ENCODE measurements around the gene GINS1. TPM values are rescaled to one million over a fixed set of nuclear protein-coding genes. Genes with fewer than 3 reads are reported as not detected.

The GINS1 gene
- polyA plus RNA-seq, 1 of the 3 experiments (the other 2 are of a cell fraction), result 5.1 TPM

DNA sequence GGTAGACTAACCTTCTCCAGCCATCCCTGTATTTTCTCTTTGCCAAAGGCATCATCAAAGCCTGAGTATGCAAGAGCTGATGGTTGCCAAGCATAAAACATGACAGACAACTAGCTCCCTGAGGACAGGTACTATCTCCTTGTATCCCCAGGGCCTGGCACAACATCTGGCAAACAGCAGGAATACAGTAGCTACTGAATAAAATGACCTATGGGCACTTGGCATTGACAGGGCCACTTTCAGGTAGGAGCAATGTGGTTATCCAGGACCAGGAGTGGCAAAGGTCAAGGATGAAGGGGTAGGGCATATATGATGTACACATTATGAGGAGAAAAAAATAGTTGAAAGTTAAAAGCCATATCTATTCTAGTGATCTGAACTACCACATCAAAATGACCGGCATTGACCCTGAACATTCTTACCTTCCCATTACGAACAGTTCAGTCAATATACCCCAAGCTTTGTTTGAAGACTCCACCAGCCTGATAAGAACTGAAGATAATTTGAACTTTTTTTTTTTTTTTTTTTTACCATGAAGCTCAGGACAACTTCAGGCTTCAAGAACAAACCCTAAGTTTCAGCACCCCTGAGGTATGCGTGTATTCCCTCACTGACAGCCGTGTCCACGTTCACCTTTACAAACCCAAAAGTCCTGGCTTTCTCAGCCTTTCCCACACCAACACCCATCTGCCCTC, 29.1 kb upstream of the GINS1 start:
- Histone ChIP-seq H3F3A (replicated peaks; ENCODE audit: insufficient read depth) (peaks cover 6% of the 10 kb centered on the region), H3K9me2 (no peaks in the 10 kb centered on the region), H4K20me1 (ENCODE audit: insufficient read depth) (no peaks in the 10 kb centered on the region), H3K79me2 (ENCODE audit: insufficient read depth) (peaks cover 82% of the 10 kb centered on the region), H3K9me3 (no peaks in the 10 kb centered on the region), H3K36me3 (replicated peaks in 1 of 2; ENCODE audit: control insufficient read depth in 1 of 2, insufficient read depth in 2 of 2, low read length in 1 of 2) (peaks cover 0 to under 1% of the 10 kb centered on the region in 2 experiments), H3K4me2 (no peak overlapping the region), H3K27ac (ENCODE audit: low read depth in 2 of 2, low read length in 1 of 2) (no peak overlapping the region), H3K4me3 (ENCODE audit: low read depth in 2 of 2, low read length in 1 of 2) (no peak overlapping the region), H3K27me3 (ENCODE audit: insufficient read depth) (no peaks in the 10 kb centered on the region), H3K4me1 (ENCODE audit: control insufficient read depth in 1 of 2, insufficient read depth in 2 of 2, low read depth in 1 of 2, low read length in 1 of 2) (peaks cover 0 to 11% of the 10 kb centered on the region in 2 experiments; a peak in 1 of 4 replicates), H3K9ac (no peak overlapping the region), H2AFZ (ENCODE audit: low read depth) (no peak overlapping the region)
- WGBS (ENCODE audit: low lambda C conversion rate), result 95% methylated on average over 5 of the region's 5 CpGs
- ChIA-PET CTCF (interaction anchor here (1.4 kb wide), 1 partner anchor 84 kb away, joined by 3 read pairs; no protein-coding TSS in a partner anchor), POLR2A (no interaction called here)
- TF ChIP-seq JUND (IDR thresholded peaks at IDR 0.05) (no peak), TEAD4 (IDR thresholded peaks at IDR 0.05; ENCODE audit: borderline replicate concordance, insufficient read depth) (no peak), MEF2A (IDR thresholded peaks at IDR 0.05; ENCODE audit: borderline replicate concordance, low read depth) (no peak)
- TF ChIP-seq, protein P1, sequence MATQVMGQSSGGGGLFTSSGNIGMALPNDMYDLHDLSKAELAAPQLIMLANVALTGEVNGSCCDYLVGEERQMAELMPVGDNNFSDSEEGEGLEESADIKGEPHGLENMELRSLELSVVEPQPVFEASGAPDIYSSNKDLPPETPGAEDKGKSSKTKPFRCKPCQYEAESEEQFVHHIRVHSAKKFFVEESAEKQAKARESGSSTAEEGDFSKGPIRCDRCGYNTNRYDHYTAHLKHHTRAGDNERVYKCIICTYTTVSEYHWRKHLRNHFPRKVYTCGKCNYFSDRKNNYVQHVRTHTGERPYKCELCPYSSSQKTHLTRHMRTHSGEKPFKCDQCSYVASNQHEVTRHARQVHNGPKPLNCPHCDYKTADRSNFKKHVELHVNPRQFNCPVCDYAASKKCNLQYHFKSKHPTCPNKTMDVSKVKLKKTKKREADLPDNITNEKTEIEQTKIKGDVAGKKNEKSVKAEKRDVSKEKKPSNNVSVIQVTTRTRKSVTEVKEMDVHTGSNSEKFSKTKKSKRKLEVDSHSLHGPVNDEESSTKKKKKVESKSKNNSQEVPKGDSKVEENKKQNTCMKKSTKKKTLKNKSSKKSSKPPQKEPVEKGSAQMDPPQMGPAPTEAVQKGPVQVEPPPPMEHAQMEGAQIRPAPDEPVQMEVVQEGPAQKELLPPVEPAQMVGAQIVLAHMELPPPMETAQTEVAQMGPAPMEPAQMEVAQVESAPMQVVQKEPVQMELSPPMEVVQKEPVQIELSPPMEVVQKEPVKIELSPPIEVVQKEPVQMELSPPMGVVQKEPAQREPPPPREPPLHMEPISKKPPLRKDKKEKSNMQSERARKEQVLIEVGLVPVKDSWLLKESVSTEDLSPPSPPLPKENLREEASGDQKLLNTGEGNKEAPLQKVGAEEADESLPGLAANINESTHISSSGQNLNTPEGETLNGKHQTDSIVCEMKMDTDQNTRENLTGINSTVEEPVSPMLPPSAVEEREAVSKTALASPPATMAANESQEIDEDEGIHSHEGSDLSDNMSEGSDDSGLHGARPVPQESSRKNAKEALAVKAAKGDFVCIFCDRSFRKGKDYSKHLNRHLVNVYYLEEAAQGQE (IDR thresholded peaks at IDR 0.05; ENCODE audit: low read depth, low read length), result no peak
- no peak for DNase-seq

DNA sequence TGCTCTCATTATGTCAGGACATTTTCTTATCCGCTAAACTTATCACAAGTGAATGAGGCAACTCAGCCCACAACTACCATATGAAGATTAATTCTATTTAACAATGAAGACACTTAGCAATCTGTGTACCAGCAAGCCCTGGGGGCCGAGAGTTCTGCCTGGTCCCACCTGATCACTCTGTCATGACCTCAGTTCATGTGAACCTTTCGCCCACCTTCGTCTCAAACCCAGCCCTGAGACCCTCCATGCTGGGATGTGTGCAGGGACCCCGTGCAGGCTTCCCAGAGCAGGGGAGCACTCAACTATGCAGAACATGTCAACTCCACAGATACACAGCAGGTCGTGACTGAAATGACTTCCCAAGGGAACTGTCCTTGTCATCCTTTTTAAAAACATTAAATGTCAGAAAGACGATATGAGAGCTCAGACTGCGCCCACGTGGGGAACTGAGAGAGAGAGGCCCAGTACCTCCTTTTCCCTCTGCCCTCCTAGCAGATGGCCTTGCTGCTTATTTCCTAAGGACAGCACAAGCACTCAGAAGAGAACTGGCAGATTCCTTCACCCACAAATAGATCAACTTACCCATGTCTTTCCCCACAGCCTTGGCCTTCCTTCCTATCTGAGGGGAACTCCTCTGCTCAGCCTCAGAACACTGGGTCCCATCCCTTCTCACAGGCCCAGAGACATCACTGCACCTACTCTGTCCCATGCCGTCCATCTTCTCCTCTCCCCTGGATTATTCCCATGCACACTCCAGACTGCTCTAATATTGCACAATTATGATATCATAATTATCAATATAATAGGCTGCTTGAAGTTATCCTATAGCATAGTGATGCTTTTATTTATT, 28.4 kb upstream of the GINS1 start:
- Histone ChIP-seq H2AFZ (ENCODE audit: low read depth) (no peak overlapping the region), H3K36me3 (replicated peaks in 1 of 2; ENCODE audit: control insufficient read depth in 1 of 2, insufficient read depth in 2 of 2, low read length in 1 of 2) (peaks cover 0 to 3% of the 10 kb centered on the region in 2 experiments), H3K79me2 (ENCODE audit: insufficient read depth) (peaks cover 85% of the 10 kb centered on the region), H4K20me1 (ENCODE audit: insufficient read depth) (no peaks in the 10 kb centered on the region), H3K4me3 (ENCODE audit: low read depth in 2 of 2, low read length in 1 of 2) (no peak overlapping the region), H3K9ac (no peak overlapping the region), H3K27ac (ENCODE audit: low read depth in 2 of 2, low read length in 1 of 2) (no peak overlapping the region), H3K9me2 (no peaks in the 10 kb centered on the region), H3K4me2 (no peak overlapping the region), H3K27me3 (ENCODE audit: insufficient read depth) (no peaks in the 10 kb centered on the region), H3K4me1 (ENCODE audit: control insufficient read depth in 1 of 2, insufficient read depth in 2 of 2, low read depth in 1 of 2, low read length in 1 of 2) (peaks cover 0 to 11% of the 10 kb centered on the region in 2 experiments; a peak in 1 of 4 replicates), H3K9me3 (no peaks in the 10 kb centered on the region), H3F3A (replicated peaks; ENCODE audit: insufficient read depth) (no peaks in the 10 kb centered on the region)
- 95% methylated on average over 10 of the region's 10 CpGs for WGBS (ENCODE audit: low lambda C conversion rate)
- TF ChIP-seq, protein P1 (IDR thresholded peaks at IDR 0.05; ENCODE audit: low read depth, low read length), result no peak
- TF ChIP-seq, protein P2, sequence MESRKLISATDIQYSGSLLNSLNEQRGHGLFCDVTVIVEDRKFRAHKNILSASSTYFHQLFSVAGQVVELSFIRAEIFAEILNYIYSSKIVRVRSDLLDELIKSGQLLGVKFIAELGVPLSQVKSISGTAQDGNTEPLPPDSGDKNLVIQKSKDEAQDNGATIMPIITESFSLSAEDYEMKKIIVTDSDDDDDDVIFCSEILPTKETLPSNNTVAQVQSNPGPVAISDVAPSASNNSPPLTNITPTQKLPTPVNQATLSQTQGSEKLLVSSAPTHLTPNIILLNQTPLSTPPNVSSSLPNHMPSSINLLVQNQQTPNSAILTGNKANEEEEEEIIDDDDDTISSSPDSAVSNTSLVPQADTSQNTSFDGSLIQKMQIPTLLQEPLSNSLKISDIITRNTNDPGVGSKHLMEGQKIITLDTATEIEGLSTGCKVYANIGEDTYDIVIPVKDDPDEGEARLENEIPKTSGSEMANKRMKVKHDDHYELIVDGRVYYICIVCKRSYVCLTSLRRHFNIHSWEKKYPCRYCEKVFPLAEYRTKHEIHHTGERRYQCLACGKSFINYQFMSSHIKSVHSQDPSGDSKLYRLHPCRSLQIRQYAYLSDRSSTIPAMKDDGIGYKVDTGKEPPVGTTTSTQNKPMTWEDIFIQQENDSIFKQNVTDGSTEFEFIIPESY (IDR thresholded peaks at IDR 0.05; ENCODE audit: borderline replicate concordance, low read depth), result no peak
- TF ChIP-seq FOXM1 (IDR thresholded peaks at IDR 0.05; ENCODE audit: low read depth) (no peak), SMC3 (IDR thresholded peaks at IDR 0.05; ENCODE audit: low read depth, low read length) (no peak), GABPA (IDR thresholded peaks at IDR 0.05; ENCODE audit: low read depth) (no peak), TCF12 (IDR thresholded peaks at IDR 0.05) (no peak), RCOR1 (IDR thresholded peaks at IDR 0.05; ENCODE audit: low read length) (no peak)
- DNase-seq, result no peak
- ChIA-PET POLR2A (no interaction called here), CTCF (no interaction called here)
